ENCODE data around the gene KCNQ1. TPM values are rescaled to one million over a fixed set of nuclear protein-coding genes. Genes with fewer than 3 reads are reported as not detected.

The KCNQ1 gene
- polyA plus RNA-seq, 4 donors: 18.4 to 54.4 (median 21.3) TPM

- Histone ChIP-seq H3K9me3 (ENCODE audit: control insufficient read depth in 2 of 2, insufficient read depth in 1 of 2, low read depth in 1 of 2, low read length in 1 of 2) (peaks cover 0 to 5% of the 10 kb centered on the region in 2 donors), H3K27me3 (ENCODE audit: control insufficient read depth in 3 of 3, insufficient read depth in 3 of 3, low read length in 3 of 3) (peaks cover 0 to 17% (median 0%) of the 10 kb centered on the region in 3 donors), H3K27ac (ENCODE audit: low read depth in 1 of 3, low read length in 2 of 3) (no peak overlapping the region), H3K4me3 (ENCODE audit: low read depth in 1 of 3, low read length in 3 of 3) (no peak overlapping the region), H3K4me1 (ENCODE audit: control insufficient read depth in 3 of 3, insufficient read depth in 2 of 3, low read depth in 1 of 3, low read length in 2 of 3) (peaks cover 0 to 24% (median 4%) of the 10 kb centered on the region in 3 donors), H3K36me3 (ENCODE audit: control insufficient read depth in 3 of 3, insufficient read depth in 2 of 3, low read depth in 1 of 3, low read length in 3 of 3) (no peaks in the 10 kb centered on the region)
- FAIRE-seq (no peak), DNase-seq (peak in 1 of 2 donors; percentile 39)
- WGBS, 3 donors: 64 to 74% (median 71%) methylated on average over 8 of the region's 8 CpGs
These were observed 4.2 kb upstream of the KCNQ1 start for GRCh38 chr11:2440646-2441045.

- Histone ChIP-seq H3K4me1 (ENCODE audit: control insufficient read depth in 3 of 3, insufficient read depth in 2 of 3, low read depth in 1 of 3, low read length in 2 of 3) (peaks cover 0 to 29% (median 4%) of the 10 kb centered on the region in 3 donors), H3K4me3 (ENCODE audit: low read depth in 1 of 3, low read length in 3 of 3) (no peak overlapping the region), H3K36me3 (ENCODE audit: control insufficient read depth in 3 of 3, insufficient read depth in 2 of 3, low read depth in 1 of 3, low read length in 3 of 3) (no peaks in the 10 kb centered on the region), H3K27ac (ENCODE audit: low read depth in 1 of 3, low read length in 2 of 3) (no peak overlapping the region), H3K27me3 (ENCODE audit: control insufficient read depth in 3 of 3, insufficient read depth in 3 of 3, low read length in 3 of 3) (peaks cover 0 to 22% (median 0%) of the 10 kb centered on the region in 3 donors), H3K9me3 (ENCODE audit: control insufficient read depth in 2 of 2, insufficient read depth in 1 of 2, low read depth in 1 of 2, low read length in 1 of 2) (peaks cover 0 to 5% of the 10 kb centered on the region in 2 donors)
- 10 to 51% (median 40%) methylated on average over 4 of the region's 4 CpGs for WGBS, 3 donors
- FAIRE-seq (no peak), DNase-seq (peak; percentile 61 to 75)
These were observed 3.6 kb upstream of the KCNQ1 start for GRCh38 chr11:2441171-2441570.

- Histone ChIP-seq H3K27me3 (ENCODE audit: control insufficient read depth in 3 of 3, insufficient read depth in 3 of 3, low read length in 3 of 3) (peaks cover 0 to 23% (median 0%) of the 10 kb centered on the region in 3 donors), H3K27ac (ENCODE audit: low read depth in 1 of 3, low read length in 2 of 3) (no peak overlapping the region), H3K9me3 (ENCODE audit: control insufficient read depth in 2 of 2, insufficient read depth in 1 of 2, low read depth in 1 of 2, low read length in 1 of 2) (peaks cover 0 to 5% of the 10 kb centered on the region in 2 donors), H3K4me3 (ENCODE audit: low read depth in 1 of 3, low read length in 3 of 3) (no peak overlapping the region), H3K36me3 (ENCODE audit: control insufficient read depth in 3 of 3, insufficient read depth in 2 of 3, low read depth in 1 of 3, low read length in 3 of 3) (peaks cover 0 to 2% (median 0%) of the 10 kb centered on the region in 3 donors), H3K4me1 (ENCODE audit: control insufficient read depth in 3 of 3, insufficient read depth in 2 of 3, low read depth in 1 of 3, low read length in 2 of 3) (peaks cover 0 to 32% (median 8%) of the 10 kb centered on the region in 3 donors)
- 23 to 56% (median 30%) methylated on average over 2 of the region's 2 CpGs for WGBS, 3 donors
- FAIRE-seq (no peak), DNase-seq (peak; percentile 75 to 86)
These were observed 2.2 kb upstream of the KCNQ1 start for GRCh38 chr11:2442589-2442988.

GRCh38 chr11:2443406-2443805 is 1.4 kb upstream of the KCNQ1 start:
- H3K36me3 ChIP-seq (ENCODE audit: control insufficient read depth in 3 of 3, insufficient read depth in 2 of 3, low read depth in 1 of 3, low read length in 3 of 3): peaks cover 0 to 3% (median 0%) of the 10 kb centered on the region in 3 donors
- FAIRE-seq: no peak
- peak overlapping the region in 1 of 3 donors; percentile 18 for H3K27ac ChIP-seq (ENCODE audit: low read depth in 1 of 3, low read length in 2 of 3)
- WGBS, 3 donors: 18 to 49% (median 34%) methylated on average over 11 of the region's 11 CpGs
- no peak overlapping the region for H3K4me3 ChIP-seq (ENCODE audit: low read depth in 1 of 3, low read length in 3 of 3)
- H3K9me3 ChIP-seq (ENCODE audit: control insufficient read depth in 2 of 2, insufficient read depth in 1 of 2, low read depth in 1 of 2, low read length in 1 of 2): peaks cover 0 to 5% of the 10 kb centered on the region in 2 donors
- H3K27me3 ChIP-seq (ENCODE audit: control insufficient read depth in 3 of 3, insufficient read depth in 3 of 3, low read length in 3 of 3): peaks cover 0 to 23% (median 0%) of the 10 kb centered on the region in 3 donors
- peaks cover 0 to 32% (median 8%) of the 10 kb centered on the region in 3 donors for H3K4me1 ChIP-seq (ENCODE audit: control insufficient read depth in 3 of 3, insufficient read depth in 2 of 3, low read depth in 1 of 3, low read length in 2 of 3)
- peak in 1 of 2 donors; percentile 36 for DNase-seq

GRCh38 chr11:2443881-2444820 is 657 bp upstream of the KCNQ1 start, which contains the start of gene TRPM5:
Gene TRPM5 (minus strand): TSS chr11:2444514. CDS start chr11:2423036, 21,478 bp downstream.
- peaks cover 0 to 5% of the 10 kb centered on the region in 2 donors for H3K9me3 ChIP-seq (ENCODE audit: control insufficient read depth in 2 of 2, insufficient read depth in 1 of 2, low read depth in 1 of 2, low read length in 1 of 2)
- H3K4me3 ChIP-seq (ENCODE audit: low read depth in 1 of 3, low read length in 3 of 3): peak within 1 kb of the TSS; percentile 37 to 75 (median 50)
- peaks cover 0 to 32% (median 8%) of the 10 kb centered on the region in 3 donors for H3K4me1 ChIP-seq (ENCODE audit: control insufficient read depth in 3 of 3, insufficient read depth in 2 of 3, low read depth in 1 of 3, low read length in 2 of 3)
- FAIRE-seq: no peak
- peaks cover 0 to 3% (median 0%) of the 10 kb centered on the region in 3 donors for H3K36me3 ChIP-seq (ENCODE audit: control insufficient read depth in 3 of 3, insufficient read depth in 2 of 3, low read depth in 1 of 3, low read length in 3 of 3)
- peak within 1 kb of the TSS in 2 of 3 donors; percentile 24 to 75 for H3K27ac ChIP-seq (ENCODE audit: low read depth in 1 of 3, low read length in 2 of 3)
- H3K27me3 ChIP-seq (ENCODE audit: control insufficient read depth in 3 of 3, insufficient read depth in 3 of 3, low read length in 3 of 3): peaks cover 0 to 23% (median 0%) of the 10 kb centered on the region in 3 donors
- peak; percentile 56 to 63 for DNase-seq
- WGBS, 3 donors: 1 to 7% (median 5%) methylated on average over 28 to 57 of the region's 64 CpGs

GRCh38 chr11:2445746-2446551 is 1.1 kb downstream of the KCNQ1 start:
- peak; percentile 49 to 56 for DNase-seq
- Histone ChIP-seq H3K27me3 (ENCODE audit: control insufficient read depth in 3 of 3, insufficient read depth in 3 of 3, low read length in 3 of 3) (peaks cover 0 to 23% (median 0%) of the 10 kb centered on the region in 3 donors), H3K9me3 (ENCODE audit: control insufficient read depth in 2 of 2, insufficient read depth in 1 of 2, low read depth in 1 of 2, low read length in 1 of 2) (peaks cover 0 to 5% of the 10 kb centered on the region in 2 donors), H3K4me3 (ENCODE audit: low read depth in 1 of 3, low read length in 3 of 3) (peak overlapping the region; percentile 37 to 75 (median 37)), H3K27ac (ENCODE audit: low read depth in 1 of 3, low read length in 2 of 3) (peak overlapping the region in 2 of 3 donors; percentile 45 to 75), H3K4me1 (ENCODE audit: control insufficient read depth in 3 of 3, insufficient read depth in 2 of 3, low read depth in 1 of 3, low read length in 2 of 3) (peaks cover 0 to 31% (median 8%) of the 10 kb centered on the region in 3 donors), H3K36me3 (ENCODE audit: control insufficient read depth in 3 of 3, insufficient read depth in 2 of 3, low read depth in 1 of 3, low read length in 3 of 3) (peaks cover 0 to 6% (median 0%) of the 10 kb centered on the region in 3 donors)
- FAIRE-seq: no peak
- WGBS, 3 donors: 10 to 46% (median 24%) methylated on average over 21 to 23 of the region's 23 CpGs

- peaks cover 0 to 5% of the 10 kb centered on the region in 2 donors for H3K9me3 ChIP-seq (ENCODE audit: control insufficient read depth in 2 of 2, insufficient read depth in 1 of 2, low read depth in 1 of 2, low read length in 1 of 2)
- peak overlapping the region in 1 of 3 donors; percentile 55 for H3K27ac ChIP-seq (ENCODE audit: low read depth in 1 of 3, low read length in 2 of 3)
- DNase-seq (no peak), FAIRE-seq (no peak)
- peak overlapping the region in 1 of 3 donors; percentile 75 for H3K4me3 ChIP-seq (ENCODE audit: low read depth in 1 of 3, low read length in 3 of 3)
- H3K27me3 ChIP-seq (ENCODE audit: control insufficient read depth in 3 of 3, insufficient read depth in 3 of 3, low read length in 3 of 3): peaks cover 0 to 23% (median 0%) of the 10 kb centered on the region in 3 donors
- H3K36me3 ChIP-seq (ENCODE audit: control insufficient read depth in 3 of 3, insufficient read depth in 2 of 3, low read depth in 1 of 3, low read length in 3 of 3): peaks cover 0 to 11% (median 0%) of the 10 kb centered on the region in 3 donors
- WGBS, 3 donors: 14 to 45% (median 25%) methylated on average over 15 of the region's 15 CpGs
- peaks cover 0 to 25% (median 4%) of the 10 kb centered on the region in 3 donors for H3K4me1 ChIP-seq (ENCODE audit: control insufficient read depth in 3 of 3, insufficient read depth in 2 of 3, low read depth in 1 of 3, low read length in 2 of 3)
These were observed 1.9 kb downstream of the KCNQ1 start for GRCh38 chr11:2446590-2447252.

All from small intestine (tissue), 7 donors.